OCI-LY7 (cell line): ENCODE measurements around the gene SLC12A8.

Experiments used
- CTCF ChIP-seq: fragments of 200-600 bp; sonication (generic); conservative IDR thresholded peaks from 2 replicates; pipeline ENCODE4 v1.5.1; 2014; ENCODE audit warnings: mild to moderate bottlenecking, antibody characterized with exemption, low read length, moderate library complexity, mixed read lengths
- EZH2phosphoT487 ChIP-seq: fragments of 200-600 bp; sonication (generic); IDR thresholded peaks from 2 replicates; pipeline ENCODE4 v1.6.1; 2018; ENCODE audit warnings: low read depth, borderline replicate concordance, mild to moderate bottlenecking, mixed run types, antibody characterized with exemption, low read length, moderate library complexity, mixed read lengths

- no peak for TF ChIP-seq CTCF
- no peak for TF ChIP-seq EZH2phosphoT487
These were observed 26.7 kb upstream of the SLC12A8 start for GRCh38 chr3:125239266-125239665.
